ACC112 (cell line): ENCODE data around the gene SGTB.
"Not testable (repeated sequence)": the region's sequence is repeated elsewhere in the genome, so short reads cannot be mapped to it uniquely, and the experiment has no call there.

Source experiments
- H2AFZ ChIP-seq: fragments of 200-600 bp; sonication (generic); one replicate; pipeline ENCODE4 v1.6.0; 2017; ENCODE audit warnings: antibody characterized with exemption, low read length; ENCODE audit not compliant: unreplicated experiment
- H3K27ac ChIP-seq: fragments of 200-600 bp; sonication (generic); 2 replicates; pipeline ENCODE4 v1.5.1; 2014; ENCODE audit warnings: low read depth, mild to moderate bottlenecking, antibody characterized with exemption, low read length, moderate library complexity
- H3K27me3 ChIP-seq: fragments of 200-600 bp; sonication (generic); 2 replicates; pipeline ENCODE4 v1.6.1; 2014; ENCODE audit warnings: mild to moderate bottlenecking, antibody characterized with exemption, low read length, moderate library complexity, mixed read lengths; ENCODE audit not compliant: insufficient read depth
- H3K36me3 ChIP-seq: fragments of 200-600 bp; sonication (generic); 2 replicates; pipeline ENCODE4 v1.6.1; 2016; ENCODE audit warnings: mild to moderate bottlenecking, antibody characterized with exemption, low read length, moderate library complexity, mixed read lengths; ENCODE audit not compliant: insufficient read depth
- H3K4me1 ChIP-seq: fragments of 200-600 bp; sonication (generic); one replicate; pipeline ENCODE4 v1.6.1; 2016; ENCODE audit warnings: low read length, mixed read lengths; ENCODE audit not compliant: insufficient read depth, unreplicated experiment, control insufficient read depth
- H3K4me3 ChIP-seq: fragments of 200-600 bp; sonication (generic); 2 replicates; pipeline ENCODE4 v1.5.1; 2014; ENCODE audit warnings: mild to moderate bottlenecking, low read depth, low read length
- H3K79me2 ChIP-seq: fragments of 200-600 bp; sonication (generic); one replicate; pipeline ENCODE4 v1.6.0; 2016; ENCODE audit warnings: low read length; ENCODE audit not compliant: control insufficient read depth, unreplicated experiment, insufficient read depth

Gene SGTB

DNA sequence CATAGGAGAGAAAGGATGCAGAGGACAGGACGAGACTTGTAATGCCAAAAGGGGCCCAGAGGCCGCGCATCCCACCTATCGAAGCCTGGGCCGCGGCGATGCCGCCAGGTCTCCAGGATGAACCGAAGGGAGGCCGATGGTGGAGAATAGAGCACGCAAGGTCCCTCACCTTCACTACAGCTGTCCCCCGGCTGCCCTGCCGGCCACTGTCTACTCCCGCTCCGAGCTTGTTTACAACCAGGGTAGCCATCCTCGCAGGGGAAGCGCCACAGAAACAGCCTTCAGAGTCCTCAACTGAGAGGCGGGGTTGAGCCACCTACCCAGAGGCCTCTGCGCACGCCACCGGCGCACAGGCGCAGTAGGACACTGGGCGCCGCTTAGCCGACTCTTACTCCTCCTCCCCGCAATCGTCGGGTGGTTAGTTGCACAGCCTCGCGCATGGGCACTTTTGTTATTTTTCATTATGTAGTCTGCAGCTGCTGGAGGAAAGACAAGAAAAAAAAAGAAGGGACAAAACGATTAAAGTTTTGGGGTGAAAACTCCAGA, 97.8 kb downstream of the SGTB start, which contains the start of gene TRIM23:
Gene TRIM23, minus strand, starts transcription at position 309 of the 546 bp plus-strand sequence. Its CDS starts 59 bp downstream, at position 250.
- Histone ChIP-seq H3K79me2 (peaks cover 63% of the 10 kb centered on the region), H3K27ac (peak within 1 kb of the TSS; percentile 80), H3K27me3 (no peaks in the 10 kb centered on the region), H3K36me3 (no peaks in the 10 kb centered on the region), H3K4me3 (peak within 1 kb of the TSS; percentile 92), H3K4me1 (peaks cover 18% of the 10 kb centered on the region), H2AFZ (peak within 1 kb of the TSS; percentile 94)

DNA sequence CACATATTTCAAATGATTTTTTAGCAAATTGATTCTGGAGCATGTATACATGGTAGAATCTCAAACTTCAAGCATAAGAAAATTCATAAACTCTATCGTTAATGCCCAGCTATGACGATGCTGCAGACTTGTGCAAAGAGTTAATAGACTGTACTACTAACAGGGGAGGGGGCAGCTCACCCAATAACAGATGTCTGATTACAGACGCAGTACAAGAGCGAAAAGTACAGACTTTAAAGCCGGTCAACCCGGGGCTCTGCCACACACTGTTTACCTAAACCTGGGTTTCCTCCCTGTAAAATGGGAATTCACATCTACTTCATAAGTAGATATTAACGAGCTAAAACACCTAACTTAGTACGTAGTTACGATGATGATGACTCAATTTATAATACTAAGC, 98.4 kb downstream of the SGTB start:
- Histone ChIP-seq H3K27me3 (no peaks in the 10 kb centered on the region), H3K27ac (no peak overlapping the region), H3K4me3 (peak overlapping the region; percentile 92), H3K36me3 (no peaks in the 10 kb centered on the region), H3K4me1 (peaks cover 18% of the 10 kb centered on the region), H2AFZ (peak overlapping the region; percentile 59), H3K79me2 (peaks cover 68% of the 10 kb centered on the region)

DNA sequence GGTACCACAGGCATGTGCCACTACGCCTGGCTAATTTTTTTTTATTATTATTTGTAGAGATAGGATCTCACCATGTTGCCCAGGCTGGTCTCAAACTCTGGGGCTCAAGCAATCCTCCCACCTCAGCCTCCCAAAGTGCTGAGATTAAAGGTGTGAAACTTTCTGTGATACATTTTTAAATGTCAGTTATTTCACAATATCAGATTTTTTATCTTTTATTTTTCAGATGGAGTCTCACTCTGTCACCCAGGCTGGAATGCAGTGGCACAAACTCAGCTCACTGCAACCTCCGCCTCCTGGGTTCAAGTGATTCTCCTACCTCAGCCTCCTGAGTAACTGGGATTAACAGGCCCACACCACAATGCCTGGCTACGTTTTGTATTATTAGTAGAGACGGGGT, 99.9 kb downstream of the SGTB start:
- H3K27ac ChIP-seq, H3K36me3 ChIP-seq: not testable (repeated sequence)
- H3K79me2 ChIP-seq: peaks cover 57% of the 10 kb centered on the region

DNA sequence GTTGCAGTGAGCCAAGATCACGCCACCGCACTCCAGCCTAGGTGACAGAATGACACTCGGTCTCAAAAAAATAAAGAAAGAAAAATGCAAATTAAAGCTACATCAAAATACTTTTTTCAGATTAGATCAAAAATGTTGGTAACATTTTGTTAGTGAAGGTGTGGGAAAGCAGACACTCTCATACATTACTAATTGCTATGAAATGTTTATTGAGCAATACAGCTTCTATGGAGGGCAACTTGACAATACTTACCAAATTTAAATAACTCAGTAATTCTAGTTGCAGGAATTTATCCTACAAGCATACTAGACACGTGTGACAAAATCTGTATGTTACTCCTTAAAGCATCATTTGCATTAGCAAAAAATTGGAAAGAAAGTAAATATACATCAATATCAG, 101.9 kb downstream of the SGTB start:
- Histone ChIP-seq H3K4me3 (no peak overlapping the region), H3K27ac (no peak overlapping the region), H3K4me1 (peaks cover 12% of the 10 kb centered on the region), H3K36me3 (no peaks in the 10 kb centered on the region), H2AFZ (no peak overlapping the region), H3K27me3 (no peaks in the 10 kb centered on the region), H3K79me2 (peaks cover 39% of the 10 kb centered on the region)

More for the DNA sequence above, 99.9 kb downstream of the SGTB start:
- not testable (repeated sequence) for H3K4me3 ChIP-seq, H3K27me3 ChIP-seq, H2AFZ ChIP-seq
- peaks cover 18% of the 10 kb centered on the region for H3K4me1 ChIP-seq
